GM21717 (cell line): ENCODE results near the gene CNNM3.
A peak's percentile ranks its signal among the peaks of the same experiment; 100 is the strongest.
"Not testable (repeated sequence)": the region's sequence is repeated elsewhere in the genome, so short reads cannot be mapped to it uniquely, and the experiment has no call there.

Experiments used
- ATAC-seq: cut with Tn5 transposase; IDR thresholded peaks from one replicate; pipeline ENCODE4 v1.9.1; 2021; ENCODE audit warnings: mild to moderate bottlenecking, moderate library complexity; ENCODE audit not compliant: unreplicated experiment

The CNNM3 gene

DNA sequence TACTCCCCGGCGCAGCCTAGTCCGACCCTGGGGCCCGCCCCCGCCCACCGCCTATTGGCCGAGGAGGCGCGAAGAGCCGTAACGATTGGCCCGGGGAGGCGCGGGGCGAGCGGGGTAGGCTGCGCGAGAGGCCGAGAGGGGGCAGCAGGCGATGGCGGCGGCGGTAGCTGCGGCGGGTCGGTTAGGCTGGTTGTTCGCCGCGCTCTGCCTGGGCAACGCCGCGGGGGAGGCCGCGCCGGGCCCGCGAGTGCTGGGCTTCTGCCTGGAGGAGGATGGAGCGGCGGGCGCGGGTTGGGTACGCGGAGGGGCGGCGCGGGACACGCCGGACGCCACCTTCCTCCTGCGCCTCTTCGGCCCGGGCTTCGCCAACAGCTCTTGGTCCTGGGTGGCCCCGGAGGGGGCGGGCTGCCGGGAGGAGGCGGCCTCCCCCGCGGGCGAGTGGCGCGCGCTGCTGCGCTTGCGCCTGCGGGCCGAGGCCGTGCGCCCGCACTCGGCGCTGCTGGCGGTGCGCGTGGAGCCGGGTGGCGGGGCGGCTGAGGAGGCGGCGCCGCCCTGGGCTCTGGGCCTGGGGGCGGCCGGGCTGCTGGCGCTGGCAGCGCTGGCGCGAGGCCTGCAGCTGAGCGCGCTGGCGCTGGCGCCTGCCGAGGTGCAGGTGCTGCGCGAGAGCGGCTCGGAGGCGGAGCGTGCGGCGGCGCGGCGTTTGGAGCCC lies at the start of gene CNNM3:
Gene CNNM3 (plus strand): TSS at position 142 of the 709 bp plus-strand sequence. CDS start 10 bp downstream, at position 152.
- peak; percentile 90 for ATAC-seq

DNA sequence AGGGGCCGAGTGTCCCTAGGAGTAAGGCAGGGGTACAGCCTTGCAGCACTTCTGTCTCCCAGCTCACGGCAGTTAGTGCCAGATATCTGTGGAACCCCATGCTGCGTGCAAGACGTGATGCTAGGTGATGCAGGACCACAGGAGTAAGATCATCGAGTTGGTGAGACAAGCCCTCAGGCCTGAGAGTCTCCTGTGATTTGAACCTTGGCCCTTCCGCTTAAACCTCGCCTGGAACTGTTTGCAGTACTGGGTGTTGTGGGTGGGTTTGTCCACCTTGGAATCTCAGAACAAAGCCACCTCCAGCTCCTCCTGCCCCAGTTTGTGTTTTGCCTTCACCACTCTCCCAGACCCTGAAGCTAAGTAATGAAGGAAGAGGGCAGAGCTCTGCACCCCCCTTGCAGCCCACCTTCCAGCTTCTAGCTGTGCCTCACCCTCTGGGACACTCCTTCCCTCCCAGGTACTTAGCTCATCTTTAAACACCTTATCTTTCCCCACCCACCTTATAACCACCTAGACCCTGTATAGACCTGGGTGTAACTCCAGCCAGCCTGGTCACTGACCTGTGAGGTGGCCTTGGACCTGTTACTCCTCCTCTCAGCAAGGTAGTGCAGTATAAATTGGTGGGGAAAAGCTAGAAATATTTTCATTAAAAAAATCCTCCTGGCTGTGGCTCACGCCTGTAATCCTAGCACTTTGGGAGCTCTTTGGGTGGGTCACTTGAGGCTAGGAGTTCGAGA lies 48.8 kb upstream of the CNNM3 start:
- ATAC-seq: no peak

DNA sequence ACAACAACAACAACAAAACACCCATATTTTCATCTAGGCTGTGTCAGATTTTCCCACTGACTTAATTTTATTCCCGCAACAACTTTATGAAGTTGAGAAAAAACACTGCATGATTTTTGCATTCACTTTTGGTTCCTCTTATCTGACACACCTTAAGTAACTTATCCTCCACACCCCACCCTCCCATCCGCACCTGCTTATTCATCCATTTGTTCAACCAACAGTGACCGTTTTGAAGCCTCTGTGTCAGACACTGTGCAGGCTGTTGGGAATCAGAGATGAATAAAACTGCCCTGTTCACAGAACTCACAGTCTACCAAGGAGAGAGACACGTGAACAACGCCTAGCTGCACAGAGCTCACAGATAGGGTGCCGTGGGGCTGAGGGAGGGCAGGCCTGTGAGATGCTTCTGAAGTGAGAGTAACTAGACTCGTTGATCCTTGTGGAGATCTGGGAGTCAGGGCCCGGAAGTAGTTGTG lies 47.9 kb upstream of the CNNM3 start:
- ATAC-seq: no peak

DNA sequence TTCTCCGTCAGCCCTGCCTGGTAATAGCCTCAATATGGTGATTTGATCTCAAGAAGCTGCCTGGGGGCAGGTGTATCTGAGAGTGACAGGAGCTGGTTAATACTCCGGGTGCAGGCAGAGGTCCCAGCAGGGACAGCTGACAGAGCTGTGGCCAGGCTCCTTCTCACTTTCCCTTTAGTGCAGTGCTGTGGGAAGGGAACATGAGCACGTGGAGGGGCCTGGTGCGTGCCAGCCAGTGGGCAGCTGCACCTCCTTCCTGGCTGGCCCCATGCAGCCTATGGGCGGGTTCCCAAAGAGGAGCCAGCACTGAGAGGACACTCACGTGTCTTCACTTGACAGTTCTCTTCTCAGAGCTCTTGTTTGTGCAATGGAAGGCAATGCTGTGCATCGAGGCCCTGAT lies 46.3 kb upstream of the CNNM3 start:
- ATAC-seq: no peak

- no peak for ATAC-seq
Observed at GRCh38 chr2:96770442-96771202, 45.4 kb upstream of the CNNM3 start.

GRCh38 chr2:96771796-96772618 lies 44.1 kb upstream of the CNNM3 start:
- ATAC-seq: no peak

- no peak for ATAC-seq
Observed at GRCh38 chr2:96772903-96773671, 43.0 kb upstream of the CNNM3 start.

DNA sequence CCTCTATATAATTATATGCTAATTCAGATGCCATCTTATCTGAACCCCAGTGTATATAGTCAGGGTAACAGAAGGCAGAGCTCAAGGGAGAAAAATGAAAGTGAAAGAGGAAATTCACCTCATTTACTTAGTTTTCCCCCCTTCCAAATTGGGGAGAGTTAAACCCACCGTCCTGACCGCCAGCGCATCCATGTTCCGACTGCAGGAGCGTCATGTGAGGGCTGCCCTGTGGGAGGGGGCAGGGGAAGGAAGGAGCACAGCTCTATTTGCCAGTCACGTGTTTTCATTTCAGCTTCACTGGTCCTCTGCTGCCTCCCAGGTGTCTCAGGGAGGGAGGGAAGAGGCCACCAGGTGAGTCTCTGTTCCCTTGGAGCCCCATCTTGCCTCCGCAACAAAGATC lies 42.1 kb upstream of the CNNM3 start:
- peak; percentile 40 for ATAC-seq

GRCh38 chr2:96775160-96775559 lies 40.9 kb upstream of the CNNM3 start:
- no peak for ATAC-seq

DNA sequence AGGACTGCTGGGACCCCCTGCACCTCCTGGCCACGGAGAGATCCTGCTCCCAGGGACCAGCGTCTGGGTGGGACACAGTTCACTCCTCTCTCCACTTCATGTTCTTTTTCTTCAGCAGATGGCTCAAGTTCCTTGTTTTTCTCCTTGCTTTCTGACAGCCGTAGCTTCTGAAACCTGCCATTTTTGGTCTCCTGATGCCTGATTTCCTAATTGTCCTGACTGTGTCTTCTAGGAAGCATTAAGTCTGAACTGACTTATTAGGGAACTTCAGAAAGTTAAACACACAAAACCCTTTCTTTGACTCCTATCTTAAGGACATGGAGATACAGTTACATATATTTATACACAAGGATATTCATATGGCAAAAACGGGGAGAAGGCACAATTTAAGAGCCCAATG lies 32.7 kb upstream of the CNNM3 start:
- no peak for ATAC-seq

GRCh38 chr2:96787411-96787810 lies 28.7 kb upstream of the CNNM3 start:
- no peak for ATAC-seq

GRCh38 chr2:96788442-96789244 lies 27.4 kb upstream of the CNNM3 start:
- no peak for ATAC-seq

DNA sequence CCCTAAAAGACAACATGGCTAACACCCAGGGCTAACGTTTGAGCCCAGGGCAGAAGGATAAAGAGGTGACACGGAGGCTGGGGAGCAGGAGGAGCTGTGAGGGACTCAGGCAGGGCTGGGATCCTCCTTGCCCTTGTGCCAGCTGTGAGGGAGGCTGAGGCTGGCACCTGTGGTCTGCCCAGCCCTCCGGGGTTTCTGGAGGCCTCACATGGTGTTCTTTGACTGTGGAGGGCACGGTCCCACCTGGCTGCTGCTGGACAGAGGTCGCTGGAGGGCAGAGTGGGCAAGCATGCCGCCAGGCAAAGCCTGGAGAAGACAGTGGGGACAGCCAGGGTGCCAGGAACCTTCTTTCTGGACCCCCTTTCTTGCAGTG lies 26.8 kb upstream of the CNNM3 start:
- no peak for ATAC-seq

DNA sequence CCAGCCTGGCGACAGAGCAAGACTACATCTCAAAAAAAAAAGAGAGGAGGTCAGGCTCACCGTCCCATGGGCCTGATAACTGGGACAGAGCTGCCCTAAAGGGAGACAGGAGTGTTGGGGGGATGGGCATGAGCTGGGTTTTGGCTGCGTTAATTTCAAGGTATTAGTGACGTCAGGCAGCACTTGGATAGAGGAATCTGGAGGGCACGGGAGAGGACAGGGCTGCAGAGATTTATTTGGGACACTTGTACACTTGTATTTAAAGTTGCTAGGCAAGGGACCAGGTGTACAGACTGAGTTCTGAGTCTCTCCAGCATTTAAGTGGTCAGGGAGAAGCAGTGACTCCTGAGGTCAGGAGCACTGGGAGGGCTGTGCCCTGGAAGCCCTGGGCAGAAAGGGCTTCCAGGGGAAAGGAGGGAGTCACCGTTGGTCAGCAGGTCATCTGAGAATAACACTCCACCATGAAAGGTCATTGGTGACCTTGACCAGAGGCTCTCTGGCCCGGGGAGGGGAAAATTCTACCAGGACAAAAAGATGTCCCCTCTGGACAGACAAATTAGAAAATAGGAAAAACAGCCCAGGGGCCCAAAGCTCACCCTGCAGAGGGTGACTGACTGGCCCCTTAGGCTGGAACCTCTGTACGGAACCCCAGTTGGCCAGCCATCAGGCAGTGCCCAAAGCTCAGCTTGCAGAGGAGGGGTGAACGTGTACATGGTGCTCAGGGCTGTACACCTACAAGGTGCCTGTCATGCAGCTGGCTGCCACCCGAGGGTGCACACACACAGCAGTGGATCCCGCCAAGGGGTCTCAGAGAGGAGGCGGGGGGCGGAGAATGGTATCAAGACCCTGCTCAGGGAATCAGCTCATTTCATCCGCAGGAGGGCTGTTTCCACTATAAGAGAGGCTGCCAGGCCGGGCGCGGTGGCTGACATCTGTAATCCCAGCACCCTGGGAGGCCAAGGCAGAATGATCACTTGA lies 23.0 kb upstream of the CNNM3 start:
- ATAC-seq: no peak

DNA sequence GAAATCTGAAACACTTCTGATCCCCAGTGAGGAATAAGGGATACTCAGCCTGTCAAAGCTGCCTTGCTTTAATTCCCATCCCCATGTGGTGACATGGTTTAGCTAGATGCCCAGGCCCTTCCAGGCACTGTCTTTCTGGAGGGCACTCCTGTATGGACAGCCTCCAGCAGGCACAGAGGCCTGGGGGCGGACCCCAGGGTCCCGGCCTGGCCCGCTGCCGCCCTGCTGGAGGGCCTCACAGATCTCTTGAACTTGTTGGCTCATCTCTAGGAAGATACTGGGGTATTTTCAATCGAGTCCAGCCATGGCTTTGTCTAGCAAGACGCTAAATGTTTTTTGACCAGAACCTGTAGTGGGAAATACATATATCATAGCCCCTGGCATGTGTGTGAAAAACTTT lies 21.0 kb upstream of the CNNM3 start:
- no peak for ATAC-seq

DNA sequence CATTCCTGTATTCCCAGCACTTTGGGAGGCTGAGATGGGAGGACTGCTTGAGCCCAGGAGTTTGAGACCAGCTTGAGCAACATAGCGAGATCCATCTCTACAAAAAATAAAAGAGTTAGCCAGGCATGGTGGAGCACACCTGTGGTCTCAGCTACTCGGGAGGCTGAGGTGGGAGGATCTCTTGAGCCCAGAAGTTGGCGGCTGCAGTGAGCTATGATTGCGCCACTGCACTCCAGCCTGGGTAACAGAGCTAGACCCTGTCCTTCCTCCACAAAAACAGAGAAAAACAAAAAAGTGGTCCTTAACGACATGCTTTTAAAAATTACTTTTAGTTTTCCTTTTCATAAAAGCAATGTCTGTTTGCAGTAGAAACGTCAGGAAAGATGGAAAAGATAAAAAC lies 19.6 kb upstream of the CNNM3 start:
- not testable (repeated sequence) for ATAC-seq

DNA sequence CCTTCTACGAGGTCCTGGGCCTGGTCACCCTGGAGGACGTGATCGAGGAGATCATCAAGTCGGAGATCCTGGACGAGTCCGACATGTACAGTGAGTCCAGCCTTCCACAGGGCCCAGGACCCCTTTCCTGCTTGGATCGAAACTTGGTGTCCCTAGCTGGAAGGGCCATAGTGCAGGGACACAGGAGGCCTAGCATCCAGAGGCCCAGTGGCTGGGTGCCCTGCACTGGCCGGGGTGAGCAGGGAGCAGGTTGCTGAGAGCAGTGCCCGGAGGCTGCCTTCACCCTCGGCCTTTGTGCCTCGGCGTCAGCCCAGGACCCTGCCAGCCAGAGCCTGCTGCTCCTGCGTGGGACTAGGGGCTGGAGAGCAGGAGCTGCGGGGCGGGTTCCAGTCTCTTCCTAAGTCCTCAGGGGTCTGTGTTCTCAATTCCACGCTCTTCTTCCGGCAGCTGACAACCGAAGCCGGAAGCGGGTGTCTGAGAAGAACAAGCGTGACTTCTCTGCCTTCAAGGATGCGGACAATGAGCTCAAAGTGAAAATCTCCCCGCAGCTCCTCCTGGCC lies 18.9 kb upstream of the CNNM3 start:
- ATAC-seq: no peak
